ENCODE measurements around the gene UBAC2. TPM values are rescaled to one million over a fixed set of nuclear protein-coding genes. Genes with fewer than 3 reads are reported as not detected.

UBAC2 gene
- total RNA-seq, 1 donor from 2014 or later: 64.3 TPM

DNA sequence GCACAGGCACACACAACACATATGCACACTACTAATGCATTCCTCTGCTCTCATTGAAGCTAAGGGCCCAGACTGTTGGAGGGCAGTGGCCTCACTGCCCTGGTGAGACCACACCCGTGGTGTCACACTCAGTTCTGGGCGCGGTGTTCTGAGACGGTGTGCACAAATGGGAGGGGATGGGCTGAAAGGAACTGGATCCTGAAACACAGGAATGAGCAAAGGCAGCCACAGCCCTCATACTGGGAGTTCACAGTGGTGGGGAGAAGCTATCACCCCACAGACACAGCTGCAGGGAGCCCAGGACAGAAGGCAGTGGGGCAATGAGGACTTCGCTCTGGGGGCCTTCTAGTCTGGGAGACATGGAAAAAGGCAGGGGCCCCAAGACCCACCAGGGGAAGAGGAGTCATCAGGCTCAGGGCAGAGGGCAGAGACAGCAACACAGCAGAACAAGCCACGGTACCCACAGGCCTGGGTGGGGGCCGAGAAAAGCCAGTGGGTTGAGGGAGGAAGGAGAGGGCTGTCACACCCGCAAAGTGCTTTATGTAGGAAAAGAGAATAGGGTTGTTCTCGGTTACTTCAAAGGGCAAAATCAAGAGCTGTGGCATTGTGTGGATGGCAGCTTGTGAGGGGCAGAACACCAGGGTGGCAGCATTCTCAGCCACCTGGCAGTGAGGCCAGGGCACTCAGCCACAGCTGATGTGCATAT, 181.9 kb downstream of the UBAC2 start:
- DNase-seq (ENCODE audit: low spot score in 2 of 2, unreplicated experiment in 2 of 2): no peak
- no peaks in the 10 kb centered on the region for H3K27me3 Mint-ChIP-seq (ENCODE audit: low read depth)
- H3K4me3 Mint-ChIP-seq: no peak overlapping the region
- H3K36me3 Mint-ChIP-seq: peaks cover 34% of the 10 kb centered on the region
- TF ChIP-seq, protein P1, sequence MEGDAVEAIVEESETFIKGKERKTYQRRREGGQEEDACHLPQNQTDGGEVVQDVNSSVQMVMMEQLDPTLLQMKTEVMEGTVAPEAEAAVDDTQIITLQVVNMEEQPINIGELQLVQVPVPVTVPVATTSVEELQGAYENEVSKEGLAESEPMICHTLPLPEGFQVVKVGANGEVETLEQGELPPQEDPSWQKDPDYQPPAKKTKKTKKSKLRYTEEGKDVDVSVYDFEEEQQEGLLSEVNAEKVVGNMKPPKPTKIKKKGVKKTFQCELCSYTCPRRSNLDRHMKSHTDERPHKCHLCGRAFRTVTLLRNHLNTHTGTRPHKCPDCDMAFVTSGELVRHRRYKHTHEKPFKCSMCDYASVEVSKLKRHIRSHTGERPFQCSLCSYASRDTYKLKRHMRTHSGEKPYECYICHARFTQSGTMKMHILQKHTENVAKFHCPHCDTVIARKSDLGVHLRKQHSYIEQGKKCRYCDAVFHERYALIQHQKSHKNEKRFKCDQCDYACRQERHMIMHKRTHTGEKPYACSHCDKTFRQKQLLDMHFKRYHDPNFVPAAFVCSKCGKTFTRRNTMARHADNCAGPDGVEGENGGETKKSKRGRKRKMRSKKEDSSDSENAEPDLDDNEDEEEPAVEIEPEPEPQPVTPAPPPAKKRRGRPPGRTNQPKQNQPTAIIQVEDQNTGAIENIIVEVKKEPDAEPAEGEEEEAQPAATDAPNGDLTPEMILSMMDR (IDR thresholded peaks at IDR 0.05; ENCODE audit: unreplicated experiment): no peak
- no peaks in the 10 kb centered on the region for H3K9me3 Mint-ChIP-seq
- H3K27ac Mint-ChIP-seq: peak overlapping the region; percentile 19
- H3K4me1 Mint-ChIP-seq: no peaks in the 10 kb centered on the region

DNA sequence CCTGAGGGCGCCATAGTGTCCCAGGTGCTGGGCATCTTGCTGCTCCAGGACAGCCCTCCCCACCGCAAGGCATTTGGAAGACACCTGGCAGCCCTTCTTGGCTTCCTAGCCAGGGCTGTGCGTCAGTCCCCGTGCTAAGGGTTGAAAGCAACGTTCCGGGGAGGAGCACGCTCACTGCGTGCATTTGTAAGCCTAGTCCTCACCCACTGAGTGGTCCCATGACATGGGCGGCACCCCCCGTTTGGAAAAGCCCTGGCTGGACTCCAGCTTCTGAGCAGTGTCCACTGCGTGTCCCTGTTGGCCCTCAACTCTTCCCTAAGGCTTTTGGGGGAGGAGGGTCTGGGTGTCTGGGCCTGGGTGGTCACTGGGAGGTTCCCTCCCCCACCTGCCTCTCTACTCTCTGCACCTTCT, 182.9 kb downstream of the UBAC2 start:
- H3K27me3 Mint-ChIP-seq (ENCODE audit: low read depth): no peaks in the 10 kb centered on the region
- TF ChIP-seq, protein P1 (IDR thresholded peaks at IDR 0.05; ENCODE audit: unreplicated experiment): no peak
- H3K27ac Mint-ChIP-seq: no peak overlapping the region
- peaks cover 36% of the 10 kb centered on the region for H3K36me3 Mint-ChIP-seq
- H3K4me3 Mint-ChIP-seq: no peak overlapping the region
- no peaks in the 10 kb centered on the region for H3K4me1 Mint-ChIP-seq
- DNase-seq (ENCODE audit: low spot score in 2 of 2, unreplicated experiment in 2 of 2): no peak
- no peaks in the 10 kb centered on the region for H3K9me3 Mint-ChIP-seq

DNA sequence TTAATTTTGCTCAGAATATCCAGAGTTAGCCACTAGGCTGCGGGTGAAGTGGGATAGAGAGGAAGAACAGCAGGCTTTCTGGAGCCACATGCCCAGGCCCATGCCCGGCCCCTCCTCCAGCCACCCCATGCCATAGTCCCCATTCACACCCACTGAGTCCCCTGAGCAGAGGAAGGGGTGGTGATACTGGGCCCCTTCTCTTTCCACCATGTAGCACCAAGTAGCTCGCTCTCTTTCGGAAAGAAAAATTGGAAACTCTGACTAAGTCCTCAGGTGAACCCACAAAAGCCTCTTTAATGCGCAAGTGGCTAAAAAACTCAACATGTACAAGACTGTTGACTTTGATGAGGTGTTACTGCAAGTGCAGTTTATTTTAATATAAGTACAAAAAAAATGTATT, 183.3 kb downstream of the UBAC2 start:
- H3K36me3 Mint-ChIP-seq: peaks cover 35% of the 10 kb centered on the region
- H3K27me3 Mint-ChIP-seq (ENCODE audit: low read depth): no peaks in the 10 kb centered on the region
- no peaks in the 10 kb centered on the region for H3K9me3 Mint-ChIP-seq
- TF ChIP-seq, protein P1 (IDR thresholded peaks at IDR 0.05; ENCODE audit: unreplicated experiment): no peak
- no peaks in the 10 kb centered on the region for H3K4me1 Mint-ChIP-seq
- no peak overlapping the region for H3K4me3 Mint-ChIP-seq
- no peak overlapping the region for H3K27ac Mint-ChIP-seq
- DNase-seq (ENCODE audit: low spot score in 2 of 2, unreplicated experiment in 2 of 2): no peak

DNA sequence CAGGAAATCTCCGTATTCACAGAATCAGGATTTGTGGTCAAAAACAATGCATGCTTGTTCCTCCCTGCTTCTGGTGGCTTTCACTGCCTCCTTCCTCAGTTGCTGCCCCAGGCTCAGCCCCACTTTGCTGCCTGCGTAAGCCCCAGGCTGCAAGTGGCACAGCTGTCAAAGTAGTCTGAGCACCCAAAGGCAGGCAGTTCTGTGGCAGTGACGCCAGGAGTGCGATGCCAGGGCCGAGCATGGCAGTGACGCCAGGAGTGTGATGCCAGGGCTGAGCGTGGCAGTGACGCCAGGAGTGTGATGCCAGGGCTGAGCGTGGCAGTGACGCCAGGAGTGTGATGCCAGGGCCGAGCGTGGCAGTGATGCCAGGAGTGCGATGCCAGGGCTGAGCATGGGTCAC, 183.8 kb downstream of the UBAC2 start:
- TF ChIP-seq, protein P1 (IDR thresholded peaks at IDR 0.05; ENCODE audit: unreplicated experiment): no peak
- Mint-ChIP-seq H3K4me3 (no peak overlapping the region), H3K27ac (no peak overlapping the region), H3K9me3 (no peaks in the 10 kb centered on the region), H3K4me1 (no peaks in the 10 kb centered on the region), H3K27me3 (ENCODE audit: low read depth) (no peaks in the 10 kb centered on the region), H3K36me3 (peaks cover 31% of the 10 kb centered on the region)
- DNase-seq (ENCODE audit: low spot score in 2 of 2, unreplicated experiment in 2 of 2): no peak

DNA sequence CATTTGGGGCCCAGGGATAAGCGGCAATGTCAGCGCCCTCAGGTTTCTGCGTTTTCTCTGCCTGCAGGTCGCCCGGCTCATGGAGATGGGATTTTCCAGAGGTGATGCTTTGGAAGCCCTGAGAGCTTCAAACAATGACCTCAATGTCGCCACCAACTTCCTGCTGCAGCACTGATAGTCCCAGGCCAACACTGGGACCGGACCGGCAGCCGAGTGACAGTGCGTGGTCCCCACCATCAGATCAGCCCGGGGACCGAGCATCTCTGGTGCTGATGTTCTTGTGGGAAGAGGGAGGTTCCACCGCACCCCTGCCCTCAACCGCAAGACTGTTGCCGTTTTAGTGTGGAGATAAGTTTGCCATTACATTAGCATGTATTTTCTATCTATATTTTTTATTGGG, 184.5 kb downstream of the UBAC2 start:
- H3K27me3 Mint-ChIP-seq (ENCODE audit: low read depth): no peaks in the 10 kb centered on the region
- H3K4me3 Mint-ChIP-seq: no peak overlapping the region
- no peaks in the 10 kb centered on the region for H3K4me1 Mint-ChIP-seq
- H3K27ac Mint-ChIP-seq: no peak overlapping the region
- no peaks in the 10 kb centered on the region for H3K9me3 Mint-ChIP-seq
- DNase-seq (ENCODE audit: low spot score in 2 of 2, unreplicated experiment in 2 of 2): no peak
- TF ChIP-seq, protein P1 (IDR thresholded peaks at IDR 0.05; ENCODE audit: unreplicated experiment): no peak
- H3K36me3 Mint-ChIP-seq: peaks cover 27% of the 10 kb centered on the region
